H7 (cell line): ENCODE data around the gene TRIM67. TPM values are rescaled to one million over a fixed set of nuclear protein-coding genes. Genes with fewer than 3 reads are reported as not detected.
A peak's percentile ranks its signal among the peaks of the same experiment; 100 is the strongest.
"Not testable (repeated sequence)": the region's sequence is repeated elsewhere in the genome, so short reads cannot be mapped to it uniquely, and the experiment has no call there.

ENCODE experiments used
- DNase-seq: peaks from one replicate; pipeline ENCODE4 v3.0.0; 2012
- H3K27me3 ChIP-seq: 2 replicates; pipeline ENCODE4 v1.6.0; 2011; ENCODE audit warnings: mild to moderate bottlenecking, low read length; ENCODE audit not compliant: control insufficient read depth, insufficient read depth
- H3K36me3 ChIP-seq: replicated peaks from 2 replicates; pipeline ENCODE4 v1.5.1; 2011; ENCODE audit warnings: low read length; ENCODE audit not compliant: control insufficient read depth, insufficient read depth
- H3K4me3 ChIP-seq: 2 replicates; pipeline ENCODE4 v1.5.1; 2011; ENCODE audit warnings: low read depth, mild to moderate bottlenecking, control low read depth, low read length, moderate library complexity; ENCODE audit not compliant: insufficient read depth
- total RNA-seq: library from RNA; depleted of rRNA; stranded (reverse); fragments of >200 nt; shearing (Covaris generic); gene quantifications from 2 replicates; pipeline ENCODE4 v1.2.3, GENCODE V29; 2014

The TRIM67 gene
- total RNA-seq, 1 experiment from 2014 or later, result not detected

DNA sequence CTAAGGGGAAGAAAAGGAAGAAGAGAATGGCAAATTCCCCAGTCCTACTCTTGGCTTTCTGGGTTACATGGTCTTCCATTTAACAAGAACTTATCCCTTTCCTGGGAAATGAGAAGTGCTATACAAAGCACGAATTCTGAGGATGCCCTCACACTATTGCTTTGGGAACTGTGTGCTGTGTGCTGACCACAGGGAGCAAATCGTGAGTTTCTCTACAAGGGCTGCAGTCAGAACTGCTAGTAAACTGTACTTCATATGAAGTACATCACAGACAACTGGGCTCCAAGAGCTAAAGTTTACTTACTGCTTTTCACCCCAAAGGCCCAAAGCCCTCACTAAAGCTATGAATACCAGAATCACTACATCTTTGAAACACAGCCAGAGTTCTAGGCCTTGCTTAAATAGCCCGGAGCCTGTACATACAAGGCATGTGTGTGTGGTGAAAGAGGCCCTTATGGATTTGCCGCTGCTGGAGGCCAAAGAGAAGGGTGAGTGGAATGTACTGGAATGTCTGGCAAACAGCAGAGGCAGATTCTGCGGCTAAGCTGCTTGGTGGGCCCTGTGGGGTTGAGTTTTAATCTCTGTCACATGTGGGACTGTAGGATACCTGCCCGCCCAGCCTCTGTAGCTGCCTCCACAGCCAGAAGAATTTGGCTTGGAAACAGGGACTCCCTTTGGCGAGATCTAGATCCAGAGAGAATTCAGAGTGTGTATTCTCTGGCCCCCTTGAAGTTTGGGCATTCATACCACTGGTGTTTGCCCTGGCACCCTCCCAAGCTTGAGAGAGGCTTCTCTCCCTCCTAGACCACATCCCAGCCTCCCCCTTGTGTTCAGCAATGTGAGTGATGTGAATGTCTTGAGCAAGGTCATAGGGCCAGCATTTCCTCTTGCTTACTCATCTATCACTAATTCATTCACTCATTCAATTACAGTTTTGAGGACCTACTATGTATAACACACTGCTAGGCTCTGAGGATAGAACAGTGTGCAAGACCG, 21.9 kb upstream of the TRIM67 start:
- Histone ChIP-seq H3K36me3 (no peaks in the 10 kb centered on the region), H3K4me3 (no peak overlapping the region), H3K27me3 (peaks cover 2% of the 10 kb centered on the region; the same call in 1 of the 2 replicates)
- DNase-seq, result no peak

DNA sequence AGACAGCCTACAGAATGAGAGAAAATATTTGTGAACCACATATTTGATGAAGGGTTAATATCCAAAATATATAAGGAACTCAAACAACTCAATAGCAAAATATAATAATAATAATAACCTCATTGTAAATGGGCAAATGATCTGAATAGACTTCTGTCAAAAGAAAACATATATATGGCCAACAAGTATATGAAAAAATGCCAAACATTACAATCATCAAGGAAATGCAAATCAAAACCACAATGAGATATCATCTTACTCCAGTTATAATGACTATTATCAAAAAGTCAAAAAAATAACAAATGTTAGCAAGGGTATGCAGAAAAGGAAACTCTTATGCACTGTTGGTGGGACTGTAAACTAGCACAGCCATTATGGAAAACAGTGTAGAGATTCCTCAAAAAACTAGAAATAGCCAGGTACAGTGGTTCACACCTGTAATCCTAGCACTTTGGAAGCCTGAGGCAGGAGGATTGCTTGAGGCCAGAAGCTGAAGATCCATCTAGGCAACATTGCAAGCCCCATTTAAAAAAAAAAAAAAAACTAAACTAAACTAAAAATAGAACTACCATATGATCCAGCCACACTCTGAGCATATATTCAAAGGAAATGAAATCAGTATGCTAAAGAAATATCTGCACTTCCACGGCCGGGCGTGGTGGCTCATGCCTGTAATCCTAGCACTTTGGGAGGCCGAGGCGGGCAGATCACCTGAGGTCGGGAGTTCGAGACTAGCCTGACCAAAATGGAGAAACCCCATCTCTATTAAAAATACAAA, 17.3 kb upstream of the TRIM67 start:
- peaks cover 2% of the 10 kb centered on the region; the same call in 1 of the 2 replicates for H3K27me3 ChIP-seq
- H3K4me3 ChIP-seq, result no peak overlapping the region
- DNase-seq, result no peak
- H3K36me3 ChIP-seq, result no peaks in the 10 kb centered on the region

DNA sequence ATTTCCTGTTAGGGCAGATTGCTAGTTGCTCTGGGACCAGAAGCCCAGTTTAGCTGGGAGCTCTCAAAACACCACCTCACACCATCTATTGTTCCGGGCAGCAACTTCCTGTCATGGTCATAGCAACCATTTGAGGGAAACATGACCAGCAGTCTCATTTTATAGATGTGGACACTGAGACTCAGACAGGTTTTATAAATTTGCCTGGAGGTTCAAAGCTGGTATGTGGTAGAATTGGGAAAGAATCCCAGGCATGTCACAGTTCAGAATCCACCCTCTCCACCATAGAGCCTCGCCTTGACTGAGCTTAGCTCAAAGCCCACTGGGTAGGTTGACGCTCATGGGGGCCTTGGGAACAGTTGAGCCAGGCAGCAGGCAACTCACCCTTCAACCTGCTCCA, 14.0 kb upstream of the TRIM67 start:
- DNase-seq, result no peak
- Histone ChIP-seq H3K4me3 (no peak overlapping the region), H3K36me3 (no peaks in the 10 kb centered on the region)

DNA sequence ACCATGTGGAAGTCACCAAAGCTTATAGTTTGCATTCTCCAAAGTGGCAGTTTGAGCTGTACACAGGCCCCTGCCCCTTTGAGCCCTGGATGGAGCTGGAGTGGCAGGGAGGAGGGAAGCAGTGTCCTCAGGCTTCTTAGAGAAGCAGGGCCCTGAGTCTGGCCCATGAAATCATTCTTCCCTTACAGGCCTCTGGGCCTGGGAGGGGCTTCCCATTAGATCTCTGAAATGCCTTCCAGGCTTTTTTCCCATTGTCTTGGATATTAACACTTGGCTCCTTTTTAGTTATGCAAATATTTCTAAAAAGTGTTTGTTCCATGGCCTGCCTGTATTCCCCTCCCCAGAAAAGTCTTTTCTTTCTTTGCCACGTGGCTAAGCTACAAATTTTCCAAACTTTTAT, 10.0 kb upstream of the TRIM67 start:
- H3K36me3 ChIP-seq, result no peaks in the 10 kb centered on the region
- DNase-seq, result no peak
- H3K4me3 ChIP-seq, result no peak overlapping the region
- no peaks in the 10 kb centered on the region; the same call in none of the 2 replicates for H3K27me3 ChIP-seq

More for the DNA sequence above, 14.0 kb upstream of the TRIM67 start:
- H3K27me3 ChIP-seq, result no peaks in the 10 kb centered on the region; the same call in none of the 2 replicates

DNA sequence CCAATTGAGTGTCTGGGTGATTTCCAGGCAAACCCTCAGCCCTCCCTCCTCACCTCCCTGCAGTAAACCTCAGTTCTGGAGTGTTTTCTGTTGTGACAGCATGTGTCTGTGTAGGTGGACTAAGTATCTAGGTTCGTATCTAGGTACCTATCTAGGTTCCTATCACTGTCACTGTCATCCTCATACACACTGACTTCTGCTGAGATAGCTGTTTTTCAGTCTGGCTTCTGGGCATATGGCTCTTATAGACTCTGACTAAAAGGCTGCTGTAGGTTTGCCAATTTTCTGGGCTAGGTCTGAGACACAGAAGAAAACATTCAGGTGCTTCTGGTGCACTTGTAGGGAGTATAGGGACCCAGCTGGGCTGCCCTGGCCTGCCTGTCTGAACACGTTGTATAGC, 8.1 kb upstream of the TRIM67 start:
- H3K27me3 ChIP-seq, result no peaks in the 10 kb centered on the region; the same call in none of the 2 replicates
- H3K36me3 ChIP-seq, result no peaks in the 10 kb centered on the region
- no peak overlapping the region for H3K4me3 ChIP-seq
- DNase-seq, result no peak

DNA sequence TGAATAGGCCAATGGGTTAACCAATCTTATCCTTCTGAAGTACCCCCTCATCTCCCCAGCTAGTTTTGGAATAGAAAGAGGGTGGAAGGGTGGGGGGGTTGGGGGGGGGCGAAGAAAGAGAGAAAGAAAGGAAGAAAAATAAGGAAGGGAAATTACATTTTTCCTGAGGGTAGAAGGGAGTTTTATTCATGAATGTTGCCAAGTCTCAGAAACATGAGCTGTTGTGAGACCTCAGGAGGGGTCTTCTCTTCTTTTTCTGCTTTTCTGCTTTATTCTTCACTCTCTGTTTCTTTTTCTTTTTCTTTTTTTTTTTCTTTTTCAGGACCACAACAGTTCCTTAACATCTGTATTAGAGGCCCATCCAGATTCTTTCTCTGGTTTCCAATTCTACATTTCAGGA, 6.0 kb upstream of the TRIM67 start:
- no peaks in the 10 kb centered on the region for H3K36me3 ChIP-seq
- peaks cover 20% of the 10 kb centered on the region for H3K27me3 ChIP-seq
- no peak for DNase-seq
- no peak overlapping the region for H3K4me3 ChIP-seq

DNA sequence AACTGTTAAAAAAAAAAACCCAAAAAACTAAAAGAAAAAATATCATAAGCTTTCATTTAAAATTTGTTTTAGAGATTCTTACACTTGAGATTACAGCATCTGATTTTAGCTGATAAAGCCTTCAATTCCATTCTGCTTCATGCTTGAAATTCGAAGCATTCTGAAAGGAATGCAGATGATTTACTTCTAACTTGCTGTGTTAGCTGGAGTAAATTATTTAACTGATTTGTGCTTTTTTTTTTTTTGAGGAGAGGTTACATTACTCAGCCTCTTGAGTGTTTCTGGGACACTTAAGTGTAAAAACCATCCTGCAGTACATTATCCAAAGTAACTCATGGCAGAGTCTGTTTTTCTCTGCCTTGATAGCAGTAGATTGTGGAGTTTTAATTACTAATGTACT, 4.5 kb upstream of the TRIM67 start:
- no peak for DNase-seq
- Histone ChIP-seq H3K36me3 (no peaks in the 10 kb centered on the region), H3K4me3 (no peak overlapping the region), H3K27me3 (peaks cover 34% of the 10 kb centered on the region)

DNA sequence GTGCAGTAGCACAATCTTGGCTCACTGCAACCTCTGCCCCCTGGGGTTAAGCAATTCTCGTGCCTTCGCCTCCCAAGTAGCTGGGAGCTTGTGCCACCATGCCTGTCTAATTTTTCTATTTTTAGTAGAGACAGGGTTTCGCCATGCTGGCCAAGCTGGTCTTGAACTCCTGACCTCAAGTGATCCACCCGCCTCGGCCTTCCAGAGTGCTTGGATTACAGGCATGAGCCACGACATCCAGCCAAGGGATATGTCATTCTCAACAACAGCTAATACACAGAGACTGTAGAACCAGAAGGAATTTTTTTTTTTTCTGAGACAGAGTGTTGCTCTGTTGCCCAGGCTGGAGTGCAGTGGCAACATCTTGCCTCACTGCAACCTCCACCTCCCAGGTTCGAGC, 3.7 kb upstream of the TRIM67 start:
- not testable (repeated sequence) for H3K36me3 ChIP-seq, H3K4me3 ChIP-seq, DNase-seq
- H3K27me3 ChIP-seq, result peaks cover 42% of the 10 kb centered on the region

DNA sequence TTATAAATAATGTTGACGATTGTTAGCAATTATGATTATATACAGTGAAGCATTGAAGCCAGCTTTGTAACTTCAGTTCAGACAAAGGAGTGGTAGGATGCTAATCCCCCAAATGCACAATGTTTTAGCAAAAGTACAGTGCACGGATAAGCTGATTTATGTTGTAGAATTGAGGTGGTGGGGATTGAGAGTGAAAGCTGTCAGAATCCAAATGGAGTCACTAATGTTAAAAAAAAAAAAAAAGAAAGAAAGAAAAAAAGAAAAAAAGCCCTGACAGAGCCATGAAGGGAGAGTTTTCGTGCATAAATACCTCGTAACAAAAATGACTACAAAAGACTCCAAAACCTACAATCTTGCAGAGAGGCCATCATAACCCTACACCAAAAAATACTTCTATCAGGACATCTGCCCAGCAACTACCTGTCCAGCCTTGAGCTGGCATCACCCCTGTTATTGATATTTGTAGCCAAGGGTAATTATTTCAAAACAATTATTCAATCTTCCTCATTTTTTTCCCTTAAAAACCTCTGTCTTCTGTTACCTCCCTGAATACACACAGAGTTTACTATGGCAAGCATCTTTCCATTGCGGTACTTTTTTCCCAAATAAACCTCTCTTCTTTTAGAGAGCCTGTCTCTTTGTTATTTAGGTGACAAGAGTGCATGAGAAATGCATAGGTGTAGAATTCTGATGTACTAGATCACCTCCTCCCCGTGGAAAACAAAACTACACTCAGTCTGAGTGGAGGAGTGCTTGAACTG, 2.5 kb upstream of the TRIM67 start:
- H3K27me3 ChIP-seq, result peaks cover 54% of the 10 kb centered on the region
- no peak overlapping the region for H3K4me3 ChIP-seq
- DNase-seq, result no peak

DNA sequence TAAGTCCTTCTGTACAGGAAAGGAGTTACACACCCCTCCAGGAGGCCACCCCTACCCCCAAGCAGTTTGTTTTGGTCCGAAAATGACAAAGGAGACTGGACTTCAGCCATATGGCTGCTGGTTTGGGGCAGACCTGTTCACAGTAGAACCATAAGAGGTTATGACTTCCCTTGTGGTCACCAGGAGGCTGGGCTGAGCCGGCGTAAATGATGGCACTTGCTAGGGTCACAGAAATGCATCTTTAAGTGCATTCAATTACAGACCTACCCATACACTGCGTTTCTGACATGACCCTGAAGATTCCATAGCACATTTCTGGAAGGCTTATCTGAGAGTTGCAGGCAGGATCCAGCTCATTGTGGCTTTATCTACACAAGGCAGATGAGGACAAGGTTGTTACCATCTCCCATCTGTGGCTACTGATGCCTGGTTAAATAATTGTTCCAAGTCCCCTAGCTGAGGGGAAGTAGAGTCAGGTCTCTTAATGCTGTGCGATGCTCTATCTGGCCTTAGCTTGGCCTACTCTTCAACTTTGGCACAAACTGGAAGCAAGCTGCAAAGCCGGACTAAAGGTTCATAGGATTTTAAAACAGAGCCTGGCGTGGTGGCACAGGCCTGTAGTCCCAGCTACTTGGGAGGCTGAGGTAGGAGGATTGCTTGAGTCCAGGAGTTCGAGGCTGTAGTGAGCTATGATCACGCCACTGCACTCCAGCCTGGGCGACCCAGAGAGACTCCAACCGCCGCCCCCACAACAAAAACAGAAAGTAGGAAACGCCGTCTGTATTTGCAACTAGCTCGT, 1.7 kb upstream of the TRIM67 start:
- DNase-seq, result no peak
- H3K4me3 ChIP-seq, result no peak overlapping the region
- no peaks in the 10 kb centered on the region for H3K36me3 ChIP-seq
- H3K27me3 ChIP-seq, result peaks cover 62% of the 10 kb centered on the region

More for the DNA sequence above, 2.5 kb upstream of the TRIM67 start:
- H3K36me3 ChIP-seq, result no peaks in the 10 kb centered on the region

DNA sequence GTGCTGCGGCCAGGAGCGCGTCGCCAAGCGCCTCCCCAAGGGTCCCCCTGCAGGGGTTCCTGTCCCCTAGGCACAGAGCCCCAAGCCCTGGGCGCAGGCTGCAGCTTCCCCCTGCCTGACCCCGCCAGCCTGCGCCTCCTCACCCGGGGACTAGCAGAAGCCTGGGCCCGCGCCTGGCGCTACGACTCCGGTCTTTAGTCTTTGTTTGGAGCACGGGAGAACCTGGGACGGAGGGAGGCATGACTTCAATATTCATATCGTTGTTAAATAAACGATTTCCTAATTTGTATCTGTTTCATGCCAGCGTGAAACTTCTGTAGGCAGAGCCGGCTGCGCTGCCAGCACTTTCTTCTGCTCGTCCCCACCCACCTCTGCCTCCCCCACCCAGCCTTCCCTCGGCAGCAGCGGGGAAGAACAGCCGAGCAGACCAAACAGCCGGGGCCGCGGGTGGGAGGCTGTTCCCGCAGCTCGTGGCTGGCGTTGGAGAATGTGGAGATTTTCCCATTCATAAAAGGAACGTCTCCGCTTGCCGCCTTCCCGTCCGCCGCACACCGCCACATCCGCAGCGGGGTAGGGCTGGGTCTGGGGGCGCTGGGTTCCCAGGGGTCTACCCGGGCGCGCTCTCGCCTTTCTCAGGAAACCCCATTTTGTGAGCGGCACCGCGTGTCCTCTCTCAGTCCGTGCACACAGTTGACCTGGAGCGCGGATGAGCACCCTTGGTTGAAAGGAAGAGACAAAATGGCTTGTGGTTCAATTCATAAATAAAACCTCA, 777 bp upstream of the TRIM67 start:
- Histone ChIP-seq H3K27me3 (peaks cover 71% of the 10 kb centered on the region), H3K4me3 (peak overlapping the region; percentile 35), H3K36me3 (no peaks in the 10 kb centered on the region)
- DNase-seq, result peak; percentile 67

DNA sequence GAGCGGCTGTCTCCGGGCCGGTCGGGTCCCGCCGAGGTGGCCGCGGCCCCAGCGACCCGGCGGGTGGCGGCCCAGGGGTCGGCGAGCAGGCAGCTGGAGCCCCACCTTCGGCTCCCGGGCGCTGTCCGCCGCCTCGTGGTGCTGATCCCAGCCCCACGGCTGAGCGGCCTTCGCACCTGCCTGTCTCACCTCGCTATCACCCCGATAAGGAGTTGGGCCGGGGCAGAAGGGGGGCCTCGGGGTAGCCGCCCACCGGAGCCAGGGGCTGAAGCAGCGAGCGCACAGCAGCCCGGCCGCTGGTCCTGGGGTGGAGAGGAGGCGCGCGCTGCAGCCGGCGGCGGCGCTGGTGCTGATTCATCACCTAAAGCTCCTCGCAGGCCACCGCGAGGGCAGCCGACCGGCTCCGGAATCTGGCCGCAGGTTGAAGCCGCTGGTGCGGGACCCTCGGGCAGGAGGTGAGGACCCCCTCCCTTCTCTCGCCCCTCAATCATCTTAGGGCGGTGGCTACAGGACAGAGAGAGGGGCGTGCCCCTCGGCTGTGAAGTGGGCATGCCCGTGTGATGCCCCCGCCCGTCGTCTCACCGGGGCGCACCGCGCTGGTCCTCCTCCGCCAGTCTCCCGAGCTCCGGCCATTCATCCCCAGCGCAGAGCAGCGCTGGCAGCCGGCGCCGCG, 575 bp downstream of the TRIM67 start:
- peak; percentile 93 for DNase-seq
- peaks cover 80% of the 10 kb centered on the region for H3K27me3 ChIP-seq
- H3K36me3 ChIP-seq, result no peaks in the 10 kb centered on the region
- peak overlapping the region; percentile 35 for H3K4me3 ChIP-seq
